H1 (cell line): ENCODE data around the gene WDR31. TPM values are rescaled to one million over a fixed set of nuclear protein-coding genes. Genes with fewer than 3 reads are reported as not detected.

ENCODE experiments used
- CTCF ChIA-PET: fragments of 300-600 bp; sonication (Branson Sonifier 250); formaldehyde crosslinking; loops from one replicate; lab custom pipeline; 2021; ENCODE audit not compliant: partially characterized antibody; lab: Charles Lee
- POLR2A ChIA-PET: fragments of 300-600 bp; sonication (Branson Sonifier 250); formaldehyde crosslinking; loops from one replicate; lab custom pipeline; 2021; ENCODE audit warnings: inconsistent platforms; ENCODE audit not compliant: partially characterized antibody; lab: Charles Lee
- DNase-seq, 2 experiments: peaks; one replicate each; pipeline versions ENCODE4 v3.0.0 to v3.0.0-alpha.2; 2010 to 2022; ENCODE audit warnings: low spot score in 2 of 2, low read depth in 1 of 2, mixed read lengths in 1 of 2
- FAIRE-seq: peaks from 2 replicates; lab custom pipeline; 2011; peaks lifted over from hg19 to GRCh38; lab: Jason Lieb, UNC
- H2AFZ ChIP-seq: 2 replicates; pipeline ENCODE4 v1.8.1; 2012; ENCODE audit warnings: low read length, inconsistent platforms
- H2AK5ac ChIP-seq: 2 replicates; pipeline ENCODE4 v1.6.1; 2013; ENCODE audit warnings: low read depth, low read length
- H2BK120ac ChIP-seq: replicated peaks from 2 replicates; pipeline ENCODE3; 2013; ENCODE audit warnings: low read depth, low read length, inconsistent platforms
- H2BK12ac ChIP-seq: 2 replicates; pipeline ENCODE4 v1.6.1; 2013; ENCODE audit warnings: low read depth, low read length
- H2BK15ac ChIP-seq: 2 replicates; pipeline ENCODE4 v1.6.1; 2013; ENCODE audit warnings: low read length
- H2BK20ac ChIP-seq: 2 replicates; pipeline ENCODE4 v1.6.1; 2013; ENCODE audit warnings: low read length
- H2BK5ac ChIP-seq: 2 replicates; pipeline ENCODE4 v1.6.1; 2013; ENCODE audit warnings: low read depth, low read length
- H3K14ac ChIP-seq: 2 replicates; pipeline ENCODE4 v1.6.1; 2013; ENCODE audit warnings: inconsistent platforms; ENCODE audit not compliant: insufficient read length
- H3K18ac ChIP-seq: 2 replicates; pipeline ENCODE4 v1.6.1; 2013; ENCODE audit warnings: low read length; ENCODE audit errors: extremely low read depth
- H3K23ac ChIP-seq: 2 replicates; pipeline ENCODE4 v1.6.1; 2013; ENCODE audit warnings: inconsistent platforms; ENCODE audit not compliant: insufficient read length
- H3K23me2 ChIP-seq: 2 replicates; pipeline ENCODE4 v1.6.1; 2013; ENCODE audit warnings: low read depth, low read length
- H3K27ac ChIP-seq: 2 replicates; pipeline ENCODE4 v1.6.1; 2011; ENCODE audit warnings: low read depth, low read length, inconsistent platforms
- H3K27me3 ChIP-seq, 4 experiments: replicated peaks in 1 of 4; 1 replicate in 1 of 4; 2 replicates in 3 of 4; pipeline versions ENCODE4 v1.6.1 to v1.8.1; 2011 to 2013; ENCODE audit warnings: low read length in 3 of 4, mild to moderate bottlenecking in 3 of 4, inconsistent platforms in 2 of 4, mixed read lengths in 2 of 4, moderate library complexity in 1 of 4; ENCODE audit not compliant: control insufficient read depth in 3 of 4, insufficient read depth in 3 of 4; ENCODE audit errors: extremely low read depth in 1 of 4
- H3K36me3 ChIP-seq, 4 experiments: 2 replicates each; pipeline versions ENCODE4 v1.6.1 to v1.8.1; 2011 to 2013; ENCODE audit warnings: mild to moderate bottlenecking in 4 of 4, low read length in 3 of 4, moderate library complexity in 2 of 4, control low read depth in 1 of 4, inconsistent platforms in 1 of 4; ENCODE audit not compliant: insufficient read depth in 4 of 4, control insufficient read depth in 2 of 4
- H3K4ac ChIP-seq: replicated peaks from 2 replicates; pipeline ENCODE3; 2013; ENCODE audit warnings: low read length, low read depth, mixed read lengths, inconsistent platforms; ENCODE audit not compliant: insufficient read length
- H3K4me1 ChIP-seq, 4 experiments: replicated peaks in 1 of 4; 1 replicate in 1 of 4; 2 replicates in 3 of 4; pipeline versions ENCODE4 v1.6.1 to v1.8.1; 2011 to 2013; ENCODE audit warnings: low read length in 3 of 4, inconsistent platforms in 2 of 4, mixed read lengths in 1 of 4; ENCODE audit not compliant: insufficient read depth in 4 of 4, control insufficient read depth in 3 of 4
- H3K4me2 ChIP-seq, 2 experiments: 2 replicates each; pipeline versions ENCODE4 v1.6.1 to v1.8.1; 2011 to 2013; ENCODE audit warnings: low read depth in 2 of 2, low read length in 2 of 2, control low read depth in 1 of 2, inconsistent platforms in 1 of 2, mild to moderate bottlenecking in 1 of 2; ENCODE audit not compliant: insufficient read depth in 1 of 2
- H3K4me3 ChIP-seq, 4 experiments: fragments of 200-600, 300-600 bp in 1 of 4; sonication (generic), shearing (Covaris generic), sonication (Bioruptor Twin) in 1 of 4; 2 replicates each; pipeline versions ENCODE4 v1.5.1 to v1.8.1; 2011 to 2016; ENCODE audit warnings: low read length in 4 of 4, low read depth in 3 of 4, control low read depth in 2 of 4, inconsistent platforms in 2 of 4, mild to moderate bottlenecking in 2 of 4, mixed read lengths in 1 of 4, moderate library complexity in 1 of 4; ENCODE audit not compliant: insufficient read depth in 2 of 4; ENCODE audit errors: extremely low read depth in 1 of 4
- H3K56ac ChIP-seq: replicated peaks from 2 replicates; pipeline ENCODE3; 2013; ENCODE audit warnings: low read depth, mild to moderate bottlenecking, mixed read lengths, low read length, inconsistent platforms; ENCODE audit not compliant: insufficient read length
- H3K79me1 ChIP-seq: 2 replicates; pipeline ENCODE4 v1.6.1; 2013; ENCODE audit warnings: low read depth, low read length, control low read depth
- H3K79me2 ChIP-seq, 2 experiments: 2 replicates each; pipeline versions ENCODE4 v1.6.1 to v1.8.1; 2012 to 2013; ENCODE audit warnings: low read length in 2 of 2, mild to moderate bottlenecking in 2 of 2, inconsistent platforms in 1 of 2; ENCODE audit not compliant: insufficient read depth in 2 of 2, control insufficient read depth in 1 of 2
- H3K9ac ChIP-seq, 4 experiments: replicated peaks in 1 of 4; 1 replicate in 1 of 4; 2 replicates in 3 of 4; pipeline versions ENCODE4 v1.6.1 to v1.8.1; 2011 to 2013; ENCODE audit warnings: low read depth in 3 of 4, low read length in 3 of 4, control low read depth in 2 of 4, mild to moderate bottlenecking in 2 of 4, moderate library complexity in 2 of 4, inconsistent platforms in 1 of 4; ENCODE audit errors: extremely low read depth in 1 of 4
- H3K9me3 ChIP-seq, 2 experiments: 2 replicates each; pipeline versions ENCODE4 v1.6.1 to v1.8.1; 2012 to 2013; ENCODE audit warnings: mild to moderate bottlenecking in 2 of 2, moderate library complexity in 2 of 2, control low read depth in 1 of 2, inconsistent platforms in 1 of 2, low read depth in 1 of 2, low read length in 1 of 2, mixed read lengths in 1 of 2; ENCODE audit not compliant: insufficient read depth in 2 of 2
- H4K20me1 ChIP-seq, 2 experiments: replicated peaks in 1 of 2; 2 replicates each; pipeline versions ENCODE3 to v1.8.1; 2011 to 2013; ENCODE audit warnings: inconsistent platforms in 2 of 2, low read length in 2 of 2, mild to moderate bottlenecking in 1 of 2; ENCODE audit not compliant: insufficient read depth in 2 of 2, control insufficient read depth in 1 of 2
- H4K5ac ChIP-seq: 2 replicates; pipeline ENCODE4 v1.6.1; 2013; ENCODE audit warnings: low read length, low read depth, mixed read lengths, inconsistent platforms; ENCODE audit not compliant: insufficient read length
- H4K8ac ChIP-seq: 2 replicates; pipeline ENCODE4 v1.8.0; 2013; ENCODE audit warnings: mild to moderate bottlenecking, moderate library complexity, low read length, inconsistent platforms; ENCODE audit not compliant: insufficient read depth; ENCODE audit errors: extremely low read depth
- H4K91ac ChIP-seq: replicated peaks from 2 replicates; pipeline ENCODE3; 2013; ENCODE audit warnings: low read length, mixed read lengths, inconsistent platforms; ENCODE audit not compliant: insufficient read length
- HDAC6 ChIP-seq: IDR thresholded peaks from one replicate; pipeline ENCODE4 v1.7.1; 2012; ENCODE audit warnings: low read depth, mild to moderate bottlenecking, inconsistent platforms, low read length, moderate library complexity
- SIRT6 ChIP-seq: IDR thresholded peaks from one replicate; pipeline ENCODE4 v1.7.1; 2012; ENCODE audit warnings: low read length, inconsistent platforms
- TAF7 ChIP-seq: optimal IDR thresholded peaks from 2 replicates; pipeline ENCODE3; 2011; ENCODE audit warnings: low read depth, mild to moderate bottlenecking, inconsistent platforms, low read length, moderate library complexity, borderline replicate concordance
- TBP ChIP-seq: IDR thresholded peaks from 2 replicates; pipeline ENCODE4 v1.6.1; 2011; ENCODE audit warnings: low read depth, low read length, improper control_type of control experiment
- WGBS, 2 experiments: shearing (Covaris generic) in 1 of 2; methylation state at CpG; one replicate each; pipeline versions ENCODE4 v1.1.6 to v1.1.7; 2013 to 2015; ENCODE audit warnings: low lambda C conversion rate in 2 of 2, mixed read lengths in 2 of 2, inconsistent platforms in 1 of 2, low coverage in 1 of 2, missing lambda C conversion rate in 1 of 2; ENCODE audit not compliant: insufficient replicate concordance in 2 of 2, insufficient coverage in 1 of 2, insufficient read length in 1 of 2; ENCODE audit errors: extremely low coverage in 1 of 2, missing lambda C conversion rate in 1 of 2; 5-methylcytosine and 5-hydroxymethylcytosine counted together
- polyA plus RNA-seq, 7 experiments: library from polyadenylated mRNA; depleted of rRNA in 3 of 7; stranded (reverse) in 5 of 7; unstranded in 2 of 7; fragments of >200 nt in 5 of 7; fragments of 200-250 nt in 2 of 7; gene quantifications; 1 replicate in 5 of 7; 2 replicates in 1 of 7; 4 replicates in 1 of 7; pipeline versions ENCODE4 v1.2.1 to v1.2.3, GENCODE V29; 2011 to 2013; ENCODE audit warnings: missing spikeins in 2 of 7, mixed read lengths in 2 of 7
- total RNA-seq: library from RNA; stranded (reverse); fragmentation: NEBNext Ultra II Directional; extraction: Animal tissue kit (Norgen Biotek cat#: 25700); gene quantifications from 2 replicates; pipeline ENCODE4 v1.2.1, GENCODE V29; 2021
- TF ChIP-seq, protein P1 (sequence below): IDR thresholded peaks from 2 replicates; pipeline ENCODE4 v1.6.1; 2012; ENCODE audit warnings: low read length, inconsistent platforms

The WDR31 gene
- total and polyA plus RNA-seq, 2 of the 8 experiments (the other 6 are each of a cell fraction or from before 2014, with no cell fraction given), result 0.27 to 0.28 TPM

DNA sequence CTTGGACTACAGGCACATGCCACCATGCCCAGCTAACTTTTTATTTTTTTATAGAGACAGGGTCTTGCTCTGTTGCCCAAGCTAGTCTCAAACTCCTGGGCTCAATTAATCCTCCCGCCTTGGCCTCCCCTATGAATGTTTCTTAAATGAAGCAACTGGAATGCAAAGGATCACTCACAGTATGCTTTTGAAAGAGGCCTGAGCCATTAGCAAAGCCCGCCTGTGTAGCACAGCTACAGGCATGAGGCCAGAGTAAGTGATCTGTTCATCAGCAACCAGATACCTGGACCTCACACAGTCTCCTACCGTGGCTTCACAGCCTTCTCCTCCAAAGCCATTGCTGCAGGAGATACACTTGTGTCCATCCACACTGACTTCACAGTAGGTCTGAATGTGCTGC is 20.0 kb downstream of the WDR31 start:
- FAIRE-seq (no peak), DNase-seq (no peak)
- POLR2A ChIA-PET, result interaction anchor here (1.0 kb wide), 1 partner anchor 30 kb away, joined by 4 read pairs; no protein-coding TSS in a partner anchor
- H4K91ac ChIP-seq, result no peak overlapping the region
- no peaks in the 10 kb centered on the region for H3K9me3 ChIP-seq
- H3K23ac ChIP-seq, result no peak overlapping the region
- no peak overlapping the region for H3K14ac ChIP-seq
- H3K56ac ChIP-seq, result no peak overlapping the region
- H2BK5ac ChIP-seq, result no peak overlapping the region
- peaks cover 0 to 2% (median under 1%) of the 10 kb centered on the region in 4 experiments; a peak in 2 of 7 replicates for H3K27me3 ChIP-seq
- H3K4ac ChIP-seq, result no peak overlapping the region
- no peaks in the 10 kb centered on the region for H3K79me1 ChIP-seq
- no peak overlapping the region for H4K5ac ChIP-seq
- H2AFZ ChIP-seq, result no peak overlapping the region
- H3K36me3 ChIP-seq, result no peaks in the 10 kb centered on the region
- H3K79me2 ChIP-seq, result no peaks in the 10 kb centered on the region
- no peak overlapping the region for H3K9ac ChIP-seq
- no peaks in the 10 kb centered on the region for H4K20me1 ChIP-seq
- WGBS, 2 experiments, result 75% methylated on average over 3 of the region's 3 CpGs; no CpG with 5 or more reads in 1 of the 2 experiments
- no peak overlapping the region for H2BK15ac ChIP-seq
- no peak overlapping the region for H3K18ac ChIP-seq
- CTCF ChIA-PET, result interaction anchor here (0.7 to 3.3 kb wide), 10 partner anchors 9 to 335 kb away, joined by 3 to 19 read pairs (median 4); no protein-coding TSS in a partner anchor
- H3K23me2 ChIP-seq, result no peaks in the 10 kb centered on the region; the same call in 1 of the 2 replicates
- H3K4me1 ChIP-seq, result no peaks in the 10 kb centered on the region
- H3K27ac ChIP-seq, result no peak overlapping the region
- no peak overlapping the region for H2AK5ac ChIP-seq
- H4K8ac ChIP-seq, result no peak overlapping the region
- no peak overlapping the region for H2BK20ac ChIP-seq
- no peak overlapping the region for H2BK120ac ChIP-seq
- H3K4me3 ChIP-seq, result no peak overlapping the region
- no peak for TF ChIP-seq TAF7
- TF ChIP-seq TBP, result no peak
- TF ChIP-seq, protein P1, sequence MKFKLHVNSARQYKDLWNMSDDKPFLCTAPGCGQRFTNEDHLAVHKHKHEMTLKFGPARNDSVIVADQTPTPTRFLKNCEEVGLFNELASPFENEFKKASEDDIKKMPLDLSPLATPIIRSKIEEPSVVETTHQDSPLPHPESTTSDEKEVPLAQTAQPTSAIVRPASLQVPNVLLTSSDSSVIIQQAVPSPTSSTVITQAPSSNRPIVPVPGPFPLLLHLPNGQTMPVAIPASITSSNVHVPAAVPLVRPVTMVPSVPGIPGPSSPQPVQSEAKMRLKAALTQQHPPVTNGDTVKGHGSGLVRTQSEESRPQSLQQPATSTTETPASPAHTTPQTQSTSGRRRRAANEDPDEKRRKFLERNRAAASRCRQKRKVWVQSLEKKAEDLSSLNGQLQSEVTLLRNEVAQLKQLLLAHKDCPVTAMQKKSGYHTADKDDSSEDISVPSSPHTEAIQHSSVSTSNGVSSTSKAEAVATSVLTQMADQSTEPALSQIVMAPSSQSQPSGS, result no peak
- no peak for TF ChIP-seq SIRT6
- TF ChIP-seq HDAC6, result no peak
- H2BK12ac ChIP-seq, result no peak overlapping the region
- H3K4me2 ChIP-seq, result no peak overlapping the region
